Stimulated activated CD4-positive, alpha-beta T cell treated with anti-CD3 and anti-CD28 coated beads, Interleukin-1b, Interleukin-23, amount 100 ng/mL, for 4 hours (primary cell): ENCODE results near the gene VPS37C.
"Not testable (repeated sequence)": the region's sequence is repeated elsewhere in the genome, so short reads cannot be mapped to it uniquely, and the experiment has no call there.

ENCODE experiments used
- DNase-seq, 2 donors: peaks; one replicate each; pipeline ENCODE4 v3.0.0-alpha.2; 2020; ENCODE audit warnings: low read depth in 2 of 2

VPS37C gene

GRCh38 chr11:61095021-61095420, 66.2 kb downstream of the VPS37C start:
- no peak for DNase-seq

- not testable (repeated sequence) for DNase-seq
These were observed 67.1 kb downstream of the VPS37C start for GRCh38 chr11:61094167-61094566.

- no peak for DNase-seq
These were observed 68.1 kb downstream of the VPS37C start for GRCh38 chr11:61092908-61093763.

GRCh38 chr11:61092280-61092766, 68.9 kb downstream of the VPS37C start:
- DNase-seq = no peak

- no peak for DNase-seq
These were observed 69.6 kb downstream of the VPS37C start for GRCh38 chr11:61091373-61092279.

- DNase-seq = no peak
These were observed 70.2 kb downstream of the VPS37C start for GRCh38 chr11:61090982-61091372.

- DNase-seq = no peak
These were observed 70.7 kb downstream of the VPS37C start for GRCh38 chr11:61090521-61090920.

- no peak for DNase-seq
These were observed 71.3 kb downstream of the VPS37C start for GRCh38 chr11:61089806-61090491.

- DNase-seq = no peak
These were observed 73.7 kb downstream of the VPS37C start for GRCh38 chr11:61087426-61088119.

- no peak for DNase-seq
These were observed 77.6 kb downstream of the VPS37C start for GRCh38 chr11:61083601-61084147.

GRCh38 chr11:61082931-61083531, 78.2 kb downstream of the VPS37C start:
- DNase-seq = no peak

- DNase-seq = no peak
These were observed 79.0 kb downstream of the VPS37C start for GRCh38 chr11:61082062-61082870.

- DNase-seq = no peak
These were observed 80.1 kb downstream of the VPS37C start for GRCh38 chr11:61080986-61081590.

- no peak for DNase-seq
These were observed 80.7 kb downstream of the VPS37C start for GRCh38 chr11:61080526-61080925.
